ENCODE data around the gene ATP10B. TPM values are rescaled to one million over a fixed set of nuclear protein-coding genes. Genes with fewer than 3 reads are reported as not detected.

Gene ATP10B
- total and polyA plus RNA-seq, 2 of the 8 experiments (the other 6 are each of a cell fraction or from before 2014, with no cell fraction given), result 0.06 to 0.11 TPM

GRCh38 chr5:160869989-160870521, 18.0 kb upstream of the ATP10B start:
- H3K18ac ChIP-seq (ENCODE audit: extremely low read depth, low read length), result no peak overlapping the region
- no peak overlapping the region for H2BK5ac ChIP-seq (ENCODE audit: low read depth, low read length)
- no peak overlapping the region for H3K23ac ChIP-seq (ENCODE audit: insufficient read length)
- H2BK15ac ChIP-seq (ENCODE audit: low read length), result no peak overlapping the region
- no peak overlapping the region for H3K4me3 ChIP-seq (ENCODE audit: extremely low read depth in 1 of 4, insufficient read depth in 2 of 4, low read depth in 3 of 4, low read length in 4 of 4)
- H2BK120ac ChIP-seq (replicated peaks; ENCODE audit: low read depth, low read length), result no peak overlapping the region
- H2AFZ ChIP-seq (ENCODE audit: low read length), result peak overlapping the region; percentile 99
- 46% methylated on average over 4 of the region's 4 CpGs; no CpG with 5 or more reads in 1 of the 2 experiments for WGBS, 2 experiments (ENCODE audit: extremely low coverage in 1 of 2, insufficient coverage in 1 of 2, insufficient read length in 1 of 2, insufficient replicate concordance in 2 of 2, low coverage in 1 of 2, low lambda C conversion rate in 2 of 2, missing lambda C conversion rate in 1 of 2)
- H3K4me2 ChIP-seq (ENCODE audit: insufficient read depth in 1 of 2, low read depth in 2 of 2, low read length in 2 of 2), result no peak overlapping the region
- H3K9ac ChIP-seq (replicated peaks in 1 of 4; ENCODE audit: extremely low read depth in 1 of 4, low read depth in 3 of 4, low read length in 3 of 4), result no peak overlapping the region
- H4K91ac ChIP-seq (replicated peaks; ENCODE audit: insufficient read length, low read length), result no peak overlapping the region
- H3K27me3 ChIP-seq (replicated peaks in 1 of 4; ENCODE audit: control insufficient read depth in 3 of 4, extremely low read depth in 1 of 4, insufficient read depth in 3 of 4, low read length in 3 of 4), result no peaks in the 10 kb centered on the region
- H3K4me1 ChIP-seq (replicated peaks in 1 of 4; ENCODE audit: control insufficient read depth in 3 of 4, insufficient read depth in 4 of 4, low read length in 3 of 4), result peaks cover 0 to 3% (median 2%) of the 10 kb centered on the region in 4 experiments; a peak in 3 of 7 replicates
- H3K14ac ChIP-seq (ENCODE audit: insufficient read length), result no peak overlapping the region
- H3K79me2 ChIP-seq (ENCODE audit: control insufficient read depth in 1 of 2, insufficient read depth in 2 of 2, low read length in 2 of 2), result no peaks in the 10 kb centered on the region
- H4K8ac ChIP-seq (ENCODE audit: extremely low read depth, insufficient read depth, low read length), result no peak overlapping the region
- ChIA-PET POLR2A (ENCODE audit: partially characterized antibody) (no interaction called here), CTCF (ENCODE audit: partially characterized antibody) (interaction anchor here (0.7 kb wide), 1 partner anchor 47 kb away, joined by 3 read pairs; no protein-coding TSS in a partner anchor)
- no peak overlapping the region for H2BK12ac ChIP-seq (ENCODE audit: low read depth, low read length)
- H3K4ac ChIP-seq (replicated peaks; ENCODE audit: insufficient read length, low read depth, low read length), result no peak overlapping the region
- FAIRE-seq (peak; percentile 24), DNase-seq (ENCODE audit: low read depth in 1 of 2, low spot score in 2 of 2) (no peak)
- H4K20me1 ChIP-seq (replicated peaks in 1 of 2; ENCODE audit: control insufficient read depth in 1 of 2, insufficient read depth in 2 of 2, low read length in 2 of 2), result no peaks in the 10 kb centered on the region
- H3K79me1 ChIP-seq (ENCODE audit: low read depth, low read length), result no peaks in the 10 kb centered on the region
- H3K23me2 ChIP-seq (ENCODE audit: low read depth, low read length), result no peaks in the 10 kb centered on the region
- H3K27ac ChIP-seq (ENCODE audit: low read depth, low read length), result no peak overlapping the region
- H3K56ac ChIP-seq (replicated peaks; ENCODE audit: insufficient read length, low read depth, low read length), result no peak overlapping the region
- H2AK5ac ChIP-seq (ENCODE audit: low read depth, low read length), result no peak overlapping the region
- H3K9me3 ChIP-seq (ENCODE audit: insufficient read depth in 2 of 2, low read depth in 1 of 2, low read length in 1 of 2), result no peaks in the 10 kb centered on the region
- no peak overlapping the region for H2BK20ac ChIP-seq (ENCODE audit: low read length)
- no peak overlapping the region for H4K5ac ChIP-seq (ENCODE audit: insufficient read length, low read depth, low read length)
- H3K36me3 ChIP-seq (ENCODE audit: control insufficient read depth in 2 of 4, insufficient read depth in 4 of 4, low read length in 3 of 4), result no peaks in the 10 kb centered on the region
- TF ChIP-seq MAFK (IDR thresholded peaks at IDR 0.05; ENCODE audit: low read depth, low read length), result no peak
- no peak for TF ChIP-seq SP1 (IDR thresholded peaks at IDR 0.05; ENCODE audit: low read depth, low read length)
- TF ChIP-seq NRF1 (IDR thresholded peaks at IDR 0.05; ENCODE audit: low read depth, low read length), result no peak
- TF ChIP-seq RXRA (IDR thresholded peaks at IDR 0.05; ENCODE audit: insufficient read depth, low read depth, low read length), result no peak
- TF ChIP-seq EP300 (IDR thresholded peaks at IDR 0.05; ENCODE audit: borderline replicate concordance in 1 of 2, low read depth in 2 of 2, low read length in 2 of 2), result no peak
- TF ChIP-seq BACH1 (IDR thresholded peaks at IDR 0.05; ENCODE audit: low read length), result no peak
- no peak for TF ChIP-seq EGR1 (IDR thresholded peaks at IDR 0.05; ENCODE audit: borderline replicate concordance, low read depth, low read length)
- no peak for TF ChIP-seq JUN (IDR thresholded peaks at IDR 0.05; ENCODE audit: low read depth, low read length)
- no peak for TF ChIP-seq SRF (IDR thresholded peaks at IDR 0.05; ENCODE audit: low read depth, low read length)
- no peak for TF ChIP-seq HDAC2 (IDR thresholded peaks at IDR 0.05; ENCODE audit: borderline replicate concordance in 1 of 2, low read depth in 2 of 2, low read length in 2 of 2)

Data from H1 (cell line).